NOMO-1 (cell line): ENCODE measurements around the gene PTOV1.
"Not testable (repeated sequence)": the region's sequence is repeated elsewhere in the genome, so short reads cannot be mapped to it uniquely, and the experiment has no call there.

Experiments used
- DNase-seq, 2 experiments: peaks; one replicate each; lab custom pipeline; 2025; ENCODE audit not compliant: unreplicated experiment in 2 of 2; lab: John Stamatoyannopoulos, UW

Gene PTOV1

GRCh38 chr19:49817964-49818648 lies 32.9 kb upstream of the PTOV1 start, which contains the start of gene MED25:
TSS of gene MED25 (plus strand) at chr19:49818289. CDS start at chr19:49818342, 53 bp downstream.
- peak; percentile 82 to 85 for DNase-seq

GRCh38 chr19:49818649-49819370 lies 32.1 kb upstream of the PTOV1 start:
- no peak for DNase-seq

GRCh38 chr19:49819452-49820115 lies 31.4 kb upstream of the PTOV1 start:
- not testable (repeated sequence) for DNase-seq

- DNase-seq: no peak
These were observed 30.8 kb upstream of the PTOV1 start for GRCh38 chr19:49820125-49820524.

- DNase-seq: no peak
These were observed 27.5 kb upstream of the PTOV1 start for GRCh38 chr19:49823472-49823871.

DNA sequence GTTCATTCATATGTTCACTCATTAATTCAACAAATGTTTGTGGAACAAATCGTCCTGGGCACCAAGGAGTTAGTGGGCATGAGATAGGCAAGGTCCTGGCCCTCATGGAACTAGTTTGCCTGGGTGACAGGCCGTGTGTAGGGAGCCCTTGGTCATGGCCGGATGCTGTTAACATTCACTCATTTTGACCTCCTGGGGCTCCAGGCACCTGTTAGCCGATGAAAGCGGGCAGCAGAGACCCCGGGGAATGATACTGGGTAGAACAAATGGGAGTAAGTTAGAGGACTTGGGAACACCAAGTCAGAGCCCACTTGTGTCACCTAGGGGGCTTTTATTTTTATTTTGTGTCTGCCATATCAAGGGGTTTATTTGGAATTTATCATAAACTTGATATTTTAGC lies 26.3 kb upstream of the PTOV1 start:
- no peak for DNase-seq

GRCh38 chr19:49827034-49827433 lies 23.9 kb upstream of the PTOV1 start:
- DNase-seq: no peak

GRCh38 chr19:49829200-49829599 lies 21.8 kb upstream of the PTOV1 start:
- no peak for DNase-seq

DNA sequence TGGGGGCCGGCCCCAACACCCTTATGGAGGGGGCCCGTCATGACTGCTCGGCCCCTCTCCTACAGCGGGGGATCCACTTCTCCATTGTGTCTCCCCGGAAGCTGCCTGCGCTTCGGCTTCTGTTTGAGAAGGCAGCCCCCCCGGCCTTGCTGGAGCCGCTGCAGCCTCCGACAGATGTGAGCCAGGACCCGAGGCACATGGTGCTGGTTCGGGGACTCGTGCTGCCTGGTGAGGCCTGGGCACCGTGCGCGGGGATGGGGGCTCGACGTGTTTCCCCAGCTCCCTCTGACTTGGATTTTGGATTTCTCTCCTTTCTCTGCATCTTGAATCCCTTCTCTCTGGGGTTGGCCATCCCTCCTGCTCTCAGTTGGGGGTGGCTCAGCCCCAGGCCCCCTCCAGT lies 21.2 kb upstream of the PTOV1 start:
- DNase-seq: no peak

GRCh38 chr19:49830766-49831165 lies 20.2 kb upstream of the PTOV1 start:
- no peak for DNase-seq

GRCh38 chr19:49831592-49831991 lies 19.4 kb upstream of the PTOV1 start:
- no peak for DNase-seq

GRCh38 chr19:49832556-49832955 lies 18.4 kb upstream of the PTOV1 start:
- peak; percentile 21 to 44 for DNase-seq

DNA sequence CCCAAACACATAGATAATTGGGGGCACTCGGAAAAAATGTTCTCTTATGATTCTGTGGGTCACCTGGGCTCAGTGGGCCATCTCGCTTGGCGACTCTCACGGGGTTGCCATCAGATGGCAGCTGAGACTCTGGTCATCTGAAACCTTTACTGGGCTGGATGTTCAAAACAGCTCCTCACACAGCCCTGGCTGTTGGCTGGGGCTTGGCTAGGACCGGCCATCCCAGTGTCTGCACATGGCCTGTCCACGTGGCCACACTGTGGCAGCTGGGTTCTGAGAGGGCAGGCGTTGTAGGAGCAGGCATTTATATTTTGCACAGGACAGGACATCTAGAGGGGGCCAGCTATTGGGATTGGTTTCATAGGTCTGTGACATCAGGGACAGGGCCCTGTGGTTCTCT lies 17.4 kb upstream of the PTOV1 start:
- no peak for DNase-seq

- DNase-seq: no peak
These were observed 15.4 kb upstream of the PTOV1 start for GRCh38 chr19:49835562-49835961.

DNA sequence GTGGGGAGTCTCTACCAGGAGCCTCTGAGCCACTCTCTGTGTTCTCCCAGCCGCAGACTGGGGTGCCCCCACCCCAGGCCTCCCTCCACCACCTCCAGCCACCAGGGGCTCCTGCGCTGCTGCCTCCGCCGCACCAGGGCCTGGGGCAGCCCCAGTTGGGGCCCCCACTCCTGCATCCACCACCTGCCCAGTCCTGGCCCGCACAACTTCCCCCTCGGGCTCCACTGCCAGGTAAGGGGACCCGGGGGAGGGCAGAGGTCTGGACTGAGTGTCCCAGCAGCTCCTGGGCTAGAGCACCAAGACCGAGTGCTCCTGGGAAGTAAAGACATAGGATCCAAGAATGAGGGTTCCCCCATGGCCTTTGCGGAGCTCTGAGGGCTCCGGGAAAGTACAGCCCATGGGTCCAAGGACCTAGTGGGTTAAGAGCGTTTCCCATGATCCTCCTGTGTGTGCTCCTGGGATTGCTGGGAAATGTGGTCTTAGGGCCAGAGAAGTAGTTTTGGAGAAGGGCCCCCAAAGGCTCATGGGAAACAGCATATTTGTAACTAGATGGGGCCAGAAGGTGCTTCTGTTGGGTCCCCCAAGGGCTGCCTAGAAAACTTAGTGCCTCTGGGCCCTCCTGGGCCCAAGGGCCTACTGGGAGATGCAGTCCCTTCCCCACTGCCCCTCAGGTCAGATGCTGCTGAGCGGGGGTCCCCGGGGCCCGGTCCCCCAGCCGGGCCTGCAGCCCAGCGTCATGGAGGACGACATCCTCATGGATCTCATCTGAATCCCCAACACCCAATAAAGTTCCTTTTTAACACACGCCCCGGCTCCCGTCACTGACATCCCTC lies 14.6 kb upstream of the PTOV1 start:
- DNase-seq: no peak

- DNase-seq: no peak
These were observed 14.0 kb upstream of the PTOV1 start for GRCh38 chr19:49837009-49837310.

DNA sequence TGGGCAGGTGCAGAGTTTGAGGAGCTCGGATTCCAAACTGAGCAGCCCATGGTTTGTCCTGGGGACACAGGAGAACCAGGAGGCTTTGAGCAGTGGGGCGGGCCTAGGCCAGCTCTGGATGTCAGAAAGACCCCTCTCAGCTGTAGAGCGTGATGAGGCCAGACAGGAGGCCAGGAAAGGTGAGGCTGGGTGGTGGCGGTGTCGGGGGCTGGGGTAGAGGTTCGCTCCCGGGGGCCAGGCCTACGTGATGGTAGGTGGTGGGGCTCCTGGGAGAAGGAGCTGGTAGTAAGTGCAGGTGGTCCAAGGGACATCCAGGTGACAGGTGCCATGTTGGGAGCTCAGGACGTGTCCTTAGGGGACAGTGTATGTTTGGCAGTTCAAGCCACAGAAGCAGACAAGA lies 13.5 kb upstream of the PTOV1 start:
- DNase-seq: no peak

- no peak for DNase-seq
These were observed 11.9 kb upstream of the PTOV1 start for GRCh38 chr19:49838885-49839588.

DNA sequence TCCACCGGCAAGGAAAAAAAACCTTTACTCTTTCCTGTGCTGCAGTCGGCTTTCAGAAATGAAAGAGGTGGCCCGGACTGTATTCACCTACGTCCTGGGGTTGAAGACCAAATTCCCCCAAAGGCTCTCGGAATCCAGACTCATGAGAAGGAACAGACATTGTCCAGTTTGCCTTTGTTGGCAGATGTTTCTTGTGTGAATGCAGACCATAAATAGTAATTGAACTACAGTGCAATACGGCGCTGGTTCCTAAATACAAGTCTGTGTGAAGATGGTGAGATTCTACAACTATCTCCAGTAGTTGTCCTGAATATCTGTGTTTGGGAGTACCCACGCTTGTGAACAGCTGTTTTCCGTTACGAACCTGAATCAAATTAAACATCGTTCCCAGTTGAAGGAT lies 11.2 kb upstream of the PTOV1 start:
- no peak for DNase-seq

DNA sequence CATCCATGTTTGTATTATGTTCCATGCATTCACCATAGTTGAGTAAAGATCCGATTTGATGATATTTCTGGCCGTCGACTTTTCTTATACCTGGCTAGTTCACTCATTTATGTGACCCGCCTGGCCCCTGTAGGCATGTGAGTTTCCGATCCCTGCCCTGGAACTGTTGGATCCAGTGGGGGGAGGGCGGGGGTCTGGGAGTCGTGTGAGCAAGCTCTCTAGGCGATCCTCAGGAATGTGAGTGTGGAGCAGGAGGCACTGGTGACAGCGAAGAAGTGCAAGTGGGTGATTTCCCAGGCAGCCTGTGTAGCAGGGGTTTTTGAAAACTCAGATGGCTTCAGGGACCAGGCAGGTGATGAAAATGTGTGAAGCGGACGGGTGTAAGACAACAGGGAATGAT lies 10.6 kb upstream of the PTOV1 start:
- DNase-seq: no peak
